Keratinocyte (primary cell): ENCODE data around the gene ATP13A3.

Experiments
- CTCF ChIP-seq, 3 experiments: IDR thresholded peaks in 1 of 3; conservative IDR thresholded peaks in 1 of 3; optimal IDR thresholded peaks in 1 of 3; 2 replicates in 2 of 3; 3 replicates in 1 of 3; pipeline versions ENCODE3 to v1.5.1; 2011; ENCODE audit warnings: low read length in 3 of 3, mild to moderate bottlenecking in 3 of 3, moderate library complexity in 2 of 3, control low read depth in 1 of 3, inconsistent platforms in 1 of 3; ENCODE audit not compliant: insufficient read depth in 2 of 3; ENCODE audit errors: extremely low read depth in 1 of 3
- EZH2 ChIP-seq: IDR thresholded peaks from one replicate; pipeline ENCODE4 v1.6.1; 2012; ENCODE audit warnings: inconsistent platforms, mild to moderate bottlenecking, low read length, moderate library complexity

GRCh38 chr3:194367992-194368841, 118.6 kb downstream of the ATP13A3 start:
- TF ChIP-seq CTCF (optimal IDR thresholded peaks at IDR 0.05 in 1 of 3, IDR thresholded peaks at IDR 0.05 in 1 of 3, conservative IDR thresholded peaks at IDR 0.05 in 1 of 3; ENCODE audit: extremely low read depth in 1 of 3, insufficient read depth in 2 of 3, low read length in 3 of 3), result no peak
- TF ChIP-seq EZH2, result no peak
